GM23338 (cell line): Measurements from ENCODE around the gene HLA-DMB. TPM values are rescaled to one million over a fixed set of nuclear protein-coding genes. Genes with fewer than 3 reads are reported as not detected.

Source experiments
- ATAC-seq: fragments of 200-7000 bp; cut with Tn5 transposase; 3 replicates; pipeline ENCODE4 v1.9.1; 2020
- DNase-seq: peaks from one replicate; pipeline ENCODE4 v3.0.0-alpha.2; 2015; ENCODE audit warnings: low spot score
- H2AFZ ChIP-seq: fragments of 200-600 bp; sonication (generic); 2 replicates; pipeline ENCODE4 v1.8.0; 2016; ENCODE audit warnings: antibody characterized with exemption, mild to moderate bottlenecking, moderate library complexity
- H3F3A ChIP-seq: fragments of 200-600 bp; sonication (generic); replicated peaks from 2 replicates; pipeline ENCODE4 v1.8.0; 2017; ENCODE audit warnings: antibody characterized with exemption, mixed run types, low read depth
- H3K27ac ChIP-seq: fragments of 200-600 bp; sonication (generic); 2 replicates; pipeline ENCODE4 v1.6.1; 2016; ENCODE audit warnings: low read depth
- H3K27me3 ChIP-seq: fragments of 200-600 bp; sonication (generic); 2 replicates; pipeline ENCODE4 v1.8.0; 2016; ENCODE audit warnings: mild to moderate bottlenecking, mixed run types, moderate library complexity; ENCODE audit not compliant: insufficient read depth
- H3K36me3 ChIP-seq: fragments of 200-600 bp; sonication (generic); 2 replicates; pipeline ENCODE4 v1.8.0; 2016; ENCODE audit warnings: mild to moderate bottlenecking; ENCODE audit not compliant: insufficient read depth
- H3K4me1 ChIP-seq: fragments of 200-600 bp; sonication (generic); 2 replicates; pipeline ENCODE4 v1.8.0; 2016; ENCODE audit warnings: mild to moderate bottlenecking, moderate library complexity; ENCODE audit not compliant: insufficient read depth
- H3K4me2 ChIP-seq: fragments of 200-600 bp; sonication (generic); 2 replicates; pipeline ENCODE4 v1.7.1; 2017; ENCODE audit warnings: mixed run types
- H3K4me3 ChIP-seq: fragments of 200-600 bp; sonication (generic); 2 replicates; pipeline ENCODE4 v1.6.1; 2016; ENCODE audit warnings: mixed run types
- H3K79me2 ChIP-seq: fragments of 200-600 bp; sonication (generic); replicated peaks from 2 replicates; pipeline ENCODE4 v1.8.0; 2017; ENCODE audit warnings: mild to moderate bottlenecking; ENCODE audit not compliant: insufficient read depth
- H3K9me2 ChIP-seq: fragments of 200-600 bp; sonication (generic); 2 replicates; pipeline ENCODE4 v1.8.0; 2017; ENCODE audit not compliant: insufficient read depth
- H4K20me1 ChIP-seq: fragments of 200-600 bp; sonication (generic); replicated peaks from 2 replicates; pipeline ENCODE4 v1.8.0; 2017; ENCODE audit warnings: mild to moderate bottlenecking; ENCODE audit not compliant: insufficient read depth
- H3K27ac Mint-ChIP-seq: 2 replicates; pipeline ENCODE4 v1.8.0; 2020; ENCODE audit warnings: inconsistent platforms, mild to moderate bottlenecking, moderate library complexity, mixed read lengths
- H3K27me3 Mint-ChIP-seq: 3 replicates; pipeline ENCODE4 v1.8.0; 2022; ENCODE audit warnings: low read depth, mild to moderate bottlenecking, moderate library complexity, mixed read lengths, inconsistent platforms; ENCODE audit not compliant: insufficient read depth, poor library complexity
- H3K36me3 Mint-ChIP-seq: 3 replicates; pipeline ENCODE4 v1.8.0; 2021; ENCODE audit warnings: low read depth, mild to moderate bottlenecking, inconsistent platforms, moderate library complexity, mixed read lengths
- H3K4me1 Mint-ChIP-seq: 3 replicates; pipeline ENCODE4 v1.8.0; 2020; ENCODE audit warnings: mild to moderate bottlenecking, inconsistent platforms, mixed read lengths
- H3K4me3 Mint-ChIP-seq: 3 replicates; pipeline ENCODE4 v1.8.0; 2021; ENCODE audit warnings: moderate library complexity, mild to moderate bottlenecking, inconsistent platforms, mixed read lengths
- H3K9me3 Mint-ChIP-seq: 3 replicates; pipeline ENCODE4 v1.8.0; 2020; ENCODE audit warnings: moderate library complexity, mild to moderate bottlenecking, inconsistent platforms, mixed read lengths
- CREB1 ChIP-seq: fragments of 250-450 bp; sonication (Bioruptor Pico); IDR thresholded peaks from 2 replicates; pipeline ENCODE4 v1.5.0; 2020; ENCODE audit warnings: low read depth, mild to moderate bottlenecking, moderate library complexity
- ETS1 ChIP-seq: IDR thresholded peaks from 2 replicates; pipeline ENCODE4 v1.6.1; 2016; ENCODE audit warnings: antibody characterized with exemption
- EZH2 ChIP-seq: fragments of 200-600 bp; sonication (generic); IDR thresholded peaks from one replicate; pipeline ENCODE4 v1.8.0; 2017; ENCODE audit warnings: antibody characterized with exemption, mild to moderate bottlenecking, low read depth; ENCODE audit not compliant: unreplicated experiment
- EZH2phosphoT487 ChIP-seq: fragments of 200-600 bp; sonication (generic); IDR thresholded peaks from one replicate; pipeline ENCODE4 v1.8.1; 2018; ENCODE audit warnings: antibody characterized with exemption; ENCODE audit not compliant: unreplicated experiment
- JUNB ChIP-seq: IDR thresholded peaks from one replicate; pipeline ENCODE4 v1.6.1; 2016; ENCODE audit warnings: antibody characterized with exemption; ENCODE audit not compliant: unreplicated experiment
- NANOG ChIP-seq: IDR thresholded peaks from 2 replicates; pipeline ENCODE4 v1.6.1; 2016; ENCODE audit warnings: antibody characterized with exemption, borderline replicate concordance
- POLR2AphosphoS5 ChIP-seq: IDR thresholded peaks from 2 replicates; pipeline ENCODE4 v1.6.1; 2016; ENCODE audit warnings: antibody characterized with exemption, low read depth
- ZNF114 ChIP-seq: fragments of 250-450 bp; sonication (Bioruptor Pico); IDR thresholded peaks from 2 replicates; pipeline ENCODE4 v1.5.0; 2020; ENCODE audit warnings: mild to moderate bottlenecking, moderate library complexity
- ZNF331 ChIP-seq: fragments of 250-450 bp; sonication (Bioruptor Pico); IDR thresholded peaks from 2 replicates; pipeline ENCODE4 v1.5.0; 2020; ENCODE audit warnings: low read depth, mild to moderate bottlenecking, moderate library complexity
- polyA plus RNA-seq: library from polyadenylated mRNA; unstranded; fragments of >200 nt; fragmentation: Nextera tagmentation; extraction: Ambion mirVana; gene quantifications from 2 replicates; pipeline ENCODE4 v1.2.1, GENCODE V29; 2016
- total RNA-seq: library from RNA; depleted of rRNA; stranded (reverse); fragments of >200 nt; shearing (Covaris generic); gene quantifications from 2 replicates; pipeline ENCODE4 v1.2.3, GENCODE V29; 2014
- TF ChIP-seq, protein P1 (sequence below): fragments of 250-450 bp; sonication (Bioruptor Pico); IDR thresholded peaks from 2 replicates; pipeline ENCODE4 v1.5.0; 2020; ENCODE audit warnings: mild to moderate bottlenecking, moderate library complexity
- TF ChIP-seq, protein P2 (sequence below), 2 experiments: fragments of 200-600 bp in 1 of 2; sonication (generic) in 1 of 2; conservative IDR thresholded peaks; 2 replicates each; pipeline versions ENCODE4 v1.5.1 to v1.6.1; 2016 to 2017; ENCODE audit warnings: antibody characterized with exemption in 2 of 2, low read depth in 2 of 2, mild to moderate bottlenecking in 2 of 2, moderate library complexity in 1 of 2

The HLA-DMB gene
- total and polyA plus RNA-seq, 2 experiments from 2014 or later, result 0.70 to 1.6 TPM

- ATAC-seq, result no peak; the same call in 2 of the 3 replicates
- no peak overlapping the region for H3K4me3 Mint-ChIP-seq
- H3K79me2 ChIP-seq, result peaks cover 21% of the 10 kb centered on the region
- no peak overlapping the region for H3K27ac Mint-ChIP-seq
- no peak overlapping the region for H3K4me2 ChIP-seq
- no peaks in the 10 kb centered on the region for H3K9me2 ChIP-seq
- no peaks in the 10 kb centered on the region; the same call in 2 of the 3 replicates for H3K9me3 Mint-ChIP-seq
- peaks cover 75% of the 10 kb centered on the region for H3F3A ChIP-seq
- peaks cover 41% of the 10 kb centered on the region for H3K4me1 Mint-ChIP-seq
- peaks cover 5% of the 10 kb centered on the region; the same call in 1 of the 2 replicates for H3K4me1 ChIP-seq
- no peak overlapping the region for H3K4me3 ChIP-seq
- DNase-seq, result no peak
- H3K27me3 Mint-ChIP-seq, result peaks cover 32% of the 10 kb centered on the region
- peak overlapping the region; percentile 76; the same call in 1 of the 2 replicates for H3K27ac ChIP-seq
- H3K36me3 ChIP-seq, result peaks cover 38% of the 10 kb centered on the region
- no peak overlapping the region for H2AFZ ChIP-seq
- H4K20me1 ChIP-seq, result peaks cover 50% of the 10 kb centered on the region
- H3K36me3 Mint-ChIP-seq, result peaks cover 51% of the 10 kb centered on the region
- TF ChIP-seq POLR2AphosphoS5 (peak; percentile 15; the same call in 1 of the 2 replicates), ZNF114 (CRISPR knock-in tag) (no peak), EZH2 (no peak)
- no peaks in the 10 kb centered on the region for H3K27me3 ChIP-seq
These were observed 41.4 kb upstream of the HLA-DMB start for GRCh38 chr6:32982084-32982701.

GRCh38 chr6:32980488-32981038 is 39.7 kb upstream of the HLA-DMB start:
- peaks cover 67% of the 10 kb centered on the region for H3K36me3 Mint-ChIP-seq
- Histone ChIP-seq H3K4me3 (no peak overlapping the region), H3K4me1 (peaks cover 15% of the 10 kb centered on the region; the same call in 1 of the 2 replicates), H4K20me1 (peaks cover 66% of the 10 kb centered on the region), H3K36me3 (peaks cover 54% of the 10 kb centered on the region), H3K27ac (peak overlapping the region; percentile 70; the same call in 1 of the 2 replicates), H3K27me3 (no peaks in the 10 kb centered on the region), H3K9me2 (no peaks in the 10 kb centered on the region), H2AFZ (no peak overlapping the region), H3F3A (peaks cover 91% of the 10 kb centered on the region), H3K79me2 (peaks cover 37% of the 10 kb centered on the region), H3K4me2 (no peak overlapping the region)
- no peaks in the 10 kb centered on the region; the same call in 2 of the 3 replicates for H3K9me3 Mint-ChIP-seq
- peaks cover 56% of the 10 kb centered on the region for H3K4me1 Mint-ChIP-seq
- ATAC-seq, result no peak
- H3K27ac Mint-ChIP-seq, result no peak overlapping the region
- no peak overlapping the region for H3K4me3 Mint-ChIP-seq
- no peak for DNase-seq
- peaks cover 36% of the 10 kb centered on the region for H3K27me3 Mint-ChIP-seq
- TF ChIP-seq NANOG (no peak), ZNF114 (CRISPR knock-in tag) (no peak), ETS1 (no peak), CREB1 (CRISPR knock-in tag) (no peak), ZNF331 (no peak), EZH2phosphoT487 (no peak), JUNB (no peak), EZH2 (no peak), POLR2AphosphoS5 (no peak)
- TF ChIP-seq, protein P1, sequence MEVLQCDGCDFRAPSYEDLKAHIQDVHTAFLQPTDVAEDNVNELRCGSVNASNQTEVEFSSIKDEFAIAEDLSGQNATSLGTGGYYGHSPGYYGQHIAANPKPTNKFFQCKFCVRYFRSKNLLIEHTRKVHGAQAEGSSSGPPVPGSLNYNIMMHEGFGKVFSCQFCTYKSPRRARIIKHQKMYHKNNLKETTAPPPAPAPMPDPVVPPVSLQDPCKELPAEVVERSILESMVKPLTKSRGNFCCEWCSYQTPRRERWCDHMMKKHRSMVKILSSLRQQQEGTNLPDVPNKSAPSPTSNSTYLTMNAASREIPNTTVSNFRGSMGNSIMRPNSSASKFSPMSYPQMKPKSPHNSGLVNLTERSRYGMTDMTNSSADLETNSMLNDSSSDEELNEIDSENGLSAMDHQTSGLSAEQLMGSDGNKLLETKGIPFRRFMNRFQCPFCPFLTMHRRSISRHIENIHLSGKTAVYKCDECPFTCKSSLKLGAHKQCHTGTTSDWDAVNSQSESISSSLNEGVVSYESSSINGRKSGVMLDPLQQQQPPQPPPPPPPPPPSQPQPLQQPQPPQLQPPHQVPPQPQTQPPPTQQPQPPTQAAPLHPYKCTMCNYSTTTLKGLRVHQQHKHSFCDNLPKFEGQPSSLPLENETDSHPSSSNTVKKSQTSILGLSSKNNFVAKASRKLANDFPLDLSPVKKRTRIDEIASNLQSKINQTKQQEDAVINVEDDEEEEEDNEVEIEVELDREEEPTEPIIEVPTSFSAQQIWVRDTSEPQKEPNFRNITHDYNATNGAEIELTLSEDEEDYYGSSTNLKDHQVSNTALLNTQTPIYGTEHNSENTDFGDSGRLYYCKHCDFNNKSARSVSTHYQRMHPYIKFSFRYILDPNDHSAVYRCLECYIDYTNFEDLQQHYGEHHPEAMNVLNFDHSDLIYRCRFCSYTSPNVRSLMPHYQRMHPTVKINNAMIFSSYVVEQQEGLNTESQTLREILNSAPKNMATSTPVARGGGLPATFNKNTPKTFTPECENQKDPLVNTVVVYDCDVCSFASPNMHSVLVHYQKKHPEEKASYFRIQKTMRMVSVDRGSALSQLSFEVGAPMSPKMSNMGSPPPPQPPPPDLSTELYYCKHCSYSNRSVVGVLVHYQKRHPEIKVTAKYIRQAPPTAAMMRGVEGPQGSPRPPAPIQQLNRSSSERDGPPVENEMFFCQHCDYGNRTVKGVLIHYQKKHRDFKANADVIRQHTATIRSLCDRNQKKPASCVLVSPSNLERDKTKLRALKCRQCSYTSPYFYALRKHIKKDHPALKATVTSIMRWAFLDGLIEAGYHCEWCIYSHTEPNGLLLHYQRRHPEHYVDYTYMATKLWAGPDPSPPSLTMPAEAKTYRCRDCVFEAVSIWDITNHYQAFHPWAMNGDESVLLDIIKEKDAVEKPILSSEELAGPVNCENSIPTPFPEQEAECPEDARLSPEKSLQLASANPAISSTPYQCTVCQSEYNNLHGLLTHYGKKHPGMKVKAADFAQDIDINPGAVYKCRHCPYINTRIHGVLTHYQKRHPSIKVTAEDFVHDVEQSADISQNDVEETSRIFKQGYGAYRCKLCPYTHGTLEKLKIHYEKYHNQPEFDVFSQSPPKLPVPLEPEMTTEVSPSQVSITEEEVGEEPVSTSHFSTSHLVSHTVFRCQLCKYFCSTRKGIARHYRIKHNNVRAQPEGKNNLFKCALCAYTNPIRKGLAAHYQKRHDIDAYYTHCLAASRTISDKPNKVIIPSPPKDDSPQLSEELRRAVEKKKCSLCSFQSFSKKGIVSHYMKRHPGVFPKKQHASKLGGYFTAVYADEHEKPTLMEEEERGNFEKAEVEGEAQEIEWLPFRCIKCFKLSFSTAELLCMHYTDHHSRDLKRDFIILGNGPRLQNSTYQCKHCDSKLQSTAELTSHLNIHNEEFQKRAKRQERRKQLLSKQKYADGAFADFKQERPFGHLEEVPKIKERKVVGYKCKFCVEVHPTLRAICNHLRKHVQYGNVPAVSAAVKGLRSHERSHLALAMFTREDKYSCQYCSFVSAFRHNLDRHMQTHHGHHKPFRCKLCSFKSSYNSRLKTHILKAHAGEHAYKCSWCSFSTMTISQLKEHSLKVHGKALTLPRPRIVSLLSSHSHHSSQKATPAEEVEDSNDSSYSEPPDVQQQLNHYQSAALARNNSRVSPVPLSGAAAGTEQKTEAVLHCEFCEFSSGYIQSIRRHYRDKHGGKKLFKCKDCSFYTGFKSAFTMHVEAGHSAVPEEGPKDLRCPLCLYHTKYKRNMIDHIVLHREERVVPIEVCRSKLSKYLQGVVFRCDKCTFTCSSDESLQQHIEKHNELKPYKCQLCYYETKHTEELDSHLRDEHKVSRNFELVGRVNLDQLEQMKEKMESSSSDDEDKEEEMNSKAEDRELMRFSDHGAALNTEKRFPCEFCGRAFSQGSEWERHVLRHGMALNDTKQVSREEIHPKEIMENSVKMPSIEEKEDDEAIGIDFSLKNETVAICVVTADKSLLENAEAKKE (CRISPR knock-in tag), result no peak
- TF ChIP-seq, protein P2, sequence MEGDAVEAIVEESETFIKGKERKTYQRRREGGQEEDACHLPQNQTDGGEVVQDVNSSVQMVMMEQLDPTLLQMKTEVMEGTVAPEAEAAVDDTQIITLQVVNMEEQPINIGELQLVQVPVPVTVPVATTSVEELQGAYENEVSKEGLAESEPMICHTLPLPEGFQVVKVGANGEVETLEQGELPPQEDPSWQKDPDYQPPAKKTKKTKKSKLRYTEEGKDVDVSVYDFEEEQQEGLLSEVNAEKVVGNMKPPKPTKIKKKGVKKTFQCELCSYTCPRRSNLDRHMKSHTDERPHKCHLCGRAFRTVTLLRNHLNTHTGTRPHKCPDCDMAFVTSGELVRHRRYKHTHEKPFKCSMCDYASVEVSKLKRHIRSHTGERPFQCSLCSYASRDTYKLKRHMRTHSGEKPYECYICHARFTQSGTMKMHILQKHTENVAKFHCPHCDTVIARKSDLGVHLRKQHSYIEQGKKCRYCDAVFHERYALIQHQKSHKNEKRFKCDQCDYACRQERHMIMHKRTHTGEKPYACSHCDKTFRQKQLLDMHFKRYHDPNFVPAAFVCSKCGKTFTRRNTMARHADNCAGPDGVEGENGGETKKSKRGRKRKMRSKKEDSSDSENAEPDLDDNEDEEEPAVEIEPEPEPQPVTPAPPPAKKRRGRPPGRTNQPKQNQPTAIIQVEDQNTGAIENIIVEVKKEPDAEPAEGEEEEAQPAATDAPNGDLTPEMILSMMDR (conservative IDR thresholded peaks at IDR 0.05; ENCODE audit: low read depth in 2 of 2), result no peak
